Erythroblast (primary cell): ENCODE results near the gene RASAL1.

ENCODE experiments used
- GATA1 ChIP-seq: IDR thresholded peaks from 2 replicates; pipeline ENCODE4 v1.6.1; 2011; ENCODE audit warnings: low read depth, mild to moderate bottlenecking, control low read depth, low read length, moderate library complexity
- POLR2A ChIP-seq: IDR thresholded peaks from 2 replicates; pipeline ENCODE4 v1.6.1; 2011; ENCODE audit warnings: mild to moderate bottlenecking, low read length

- TF ChIP-seq POLR2A, result no peak
- TF ChIP-seq GATA1, result no peak
These were observed 2.5 kb downstream of the RASAL1 start for GRCh38 chr12:113133036-113133435.
